GM19043 (cell line): ENCODE data around the gene F12.
"Not testable (repeated sequence)": the region's sequence is repeated elsewhere in the genome, so short reads cannot be mapped to it uniquely, and the experiment has no call there.

Source experiments
- ATAC-seq: cut with Tn5 transposase; IDR thresholded peaks from one replicate; pipeline ENCODE4 v1.9.1; 2021; ENCODE audit warnings: low read depth; ENCODE audit not compliant: unreplicated experiment

Gene F12

DNA sequence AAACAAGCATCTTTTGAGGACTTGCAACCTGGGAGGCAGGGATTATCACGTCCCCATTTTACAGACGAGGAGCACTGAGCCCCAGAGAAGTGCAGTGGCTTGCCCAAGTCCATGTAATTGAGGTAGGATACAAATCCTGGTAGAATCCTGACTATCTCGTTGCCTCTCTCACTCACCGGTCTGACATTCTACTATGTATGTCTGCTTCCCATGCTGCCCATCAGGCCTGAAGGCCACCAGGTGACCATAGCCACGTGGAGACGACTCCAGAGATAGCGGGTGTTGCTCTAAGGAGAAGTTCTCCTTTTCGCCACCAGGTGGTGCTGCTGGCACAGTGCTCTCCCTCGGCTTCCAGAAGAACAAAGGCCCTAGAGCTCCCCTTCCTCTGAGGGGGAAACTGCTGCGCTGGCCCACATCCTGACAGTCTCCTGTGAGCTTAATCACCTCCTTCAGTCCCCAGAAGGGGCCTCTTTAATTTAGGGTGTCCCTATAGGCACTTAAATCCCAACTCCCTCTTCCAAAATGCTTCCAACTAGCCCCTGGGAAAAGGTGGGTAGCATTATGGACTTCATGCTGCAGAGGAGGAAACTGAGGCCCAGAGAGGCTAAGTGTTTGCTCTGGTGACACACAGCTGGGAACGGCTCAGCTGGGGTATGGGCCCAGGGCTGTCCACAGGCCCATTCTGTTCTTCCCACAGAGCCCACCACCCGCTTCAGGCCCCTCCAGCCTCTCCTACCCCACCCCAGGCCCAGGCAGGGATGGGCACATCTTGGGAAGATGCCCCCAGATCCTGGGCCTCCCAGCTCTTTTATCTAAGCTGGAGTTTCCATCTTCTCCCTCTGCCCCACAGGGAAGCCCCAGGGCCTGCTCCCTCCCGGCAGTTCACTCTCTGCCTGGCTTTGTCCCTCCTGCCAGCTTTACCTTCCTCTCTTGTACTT lies 18.7 kb downstream of the F12 start:
- peak; percentile 56 for ATAC-seq

DNA sequence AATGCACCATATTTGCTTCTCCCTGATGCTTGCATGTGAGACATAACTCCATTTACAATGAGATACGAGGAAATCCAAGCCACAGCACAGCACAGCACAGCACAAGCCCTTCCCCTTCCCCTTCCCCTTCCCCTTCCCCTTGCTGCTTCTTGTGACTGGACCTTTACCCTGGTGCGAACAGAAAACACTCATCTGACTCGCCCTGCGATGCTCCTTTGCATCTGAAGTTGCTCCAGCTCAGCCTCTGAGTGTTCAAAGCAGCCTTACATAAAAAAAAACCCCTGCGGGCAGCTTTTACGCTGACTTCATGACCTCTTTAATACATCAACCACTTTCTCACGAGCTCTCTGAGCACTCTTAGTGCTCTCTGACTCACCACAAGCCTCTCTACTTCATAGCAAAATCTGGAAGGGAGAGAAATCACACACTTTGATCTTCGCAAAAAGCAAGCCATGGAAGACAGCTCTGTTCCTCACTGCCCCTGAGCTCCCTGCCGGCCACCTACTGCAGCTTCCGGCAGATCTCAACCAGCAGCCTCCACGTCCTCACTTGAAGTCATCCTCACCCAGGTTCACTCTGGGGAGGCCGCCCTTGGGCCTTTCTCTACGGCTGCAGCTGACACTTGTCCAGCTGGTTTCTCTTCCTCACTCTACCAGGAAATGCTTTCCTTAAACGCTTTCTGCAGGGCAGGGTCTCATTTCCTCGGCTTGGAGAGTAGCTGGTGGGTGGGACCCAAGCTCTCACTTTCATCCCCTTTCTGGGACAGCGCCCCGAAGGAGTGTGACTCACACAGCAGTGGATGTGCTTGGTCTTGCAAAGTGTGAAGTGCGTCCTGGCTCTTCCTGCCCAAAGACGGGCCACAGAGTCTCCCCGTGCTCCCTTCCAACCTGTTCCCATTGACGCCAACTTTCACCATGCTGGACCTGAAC lies 19.9 kb downstream of the F12 start:
- no peak for ATAC-seq

DNA sequence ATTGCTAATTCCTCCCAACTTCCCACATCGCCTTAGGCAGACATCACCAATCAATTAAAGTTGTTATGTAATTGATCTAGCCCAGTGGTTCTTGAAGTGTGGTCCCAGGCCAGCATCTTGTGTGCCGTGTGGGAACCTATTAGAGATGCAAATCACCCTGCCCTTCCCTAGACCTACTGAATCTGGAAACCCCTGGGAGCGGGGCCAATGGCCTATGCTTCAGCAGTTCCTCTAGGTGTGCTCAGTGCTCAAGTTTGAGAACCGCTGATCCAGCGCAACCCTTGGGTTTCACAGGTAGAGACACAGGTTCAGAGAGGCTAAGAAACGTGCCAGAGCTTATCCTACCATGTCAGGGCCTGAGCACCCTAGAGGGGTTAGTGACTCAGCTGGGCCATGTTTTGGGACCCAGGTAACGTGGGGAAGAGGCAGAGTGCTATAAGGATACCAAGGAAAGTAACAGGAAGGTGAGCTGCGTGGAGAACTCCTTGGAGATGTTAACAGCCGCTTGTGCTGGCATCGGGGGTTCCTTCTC lies 20.8 kb downstream of the F12 start:
- no peak for ATAC-seq

DNA sequence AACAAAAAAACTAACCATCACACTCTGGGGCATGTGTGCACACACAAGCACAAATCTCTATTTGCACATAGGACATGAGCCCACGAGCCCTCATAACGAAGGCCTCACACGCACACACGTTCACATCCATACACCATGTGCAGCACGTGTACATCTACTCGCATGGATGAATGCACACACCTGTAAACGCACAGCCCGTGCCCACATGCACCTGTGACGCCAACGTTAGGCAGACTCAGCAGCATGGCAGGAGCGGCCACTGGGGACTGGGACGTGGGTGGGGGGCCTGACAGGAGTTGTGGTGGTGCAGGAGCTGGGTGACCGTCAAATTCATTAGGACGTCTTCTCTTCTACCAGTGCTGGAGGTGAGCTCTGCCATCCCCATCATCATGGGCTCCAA lies 22.0 kb downstream of the F12 start:
- no peak for ATAC-seq

DNA sequence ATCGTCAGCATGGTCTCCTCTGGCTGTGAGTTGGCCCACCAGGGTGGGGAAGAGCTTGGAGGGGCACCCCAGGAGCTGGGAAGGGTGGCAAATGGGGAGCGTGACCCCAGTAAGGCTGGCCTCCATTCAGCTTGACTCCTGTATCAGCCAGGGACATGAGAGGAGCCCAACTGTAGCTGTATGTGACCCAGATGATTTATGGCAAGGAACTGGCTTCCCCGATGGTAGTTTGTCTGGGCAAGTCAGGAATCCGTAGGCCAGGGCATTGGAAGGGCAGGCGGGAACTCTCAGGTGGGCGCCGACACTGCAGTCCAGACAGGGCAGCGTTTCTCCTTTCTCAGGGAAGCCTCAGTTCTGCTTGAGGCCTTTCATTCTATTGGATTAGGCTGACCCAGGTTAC lies 22.8 kb downstream of the F12 start:
- ATAC-seq = no peak

DNA sequence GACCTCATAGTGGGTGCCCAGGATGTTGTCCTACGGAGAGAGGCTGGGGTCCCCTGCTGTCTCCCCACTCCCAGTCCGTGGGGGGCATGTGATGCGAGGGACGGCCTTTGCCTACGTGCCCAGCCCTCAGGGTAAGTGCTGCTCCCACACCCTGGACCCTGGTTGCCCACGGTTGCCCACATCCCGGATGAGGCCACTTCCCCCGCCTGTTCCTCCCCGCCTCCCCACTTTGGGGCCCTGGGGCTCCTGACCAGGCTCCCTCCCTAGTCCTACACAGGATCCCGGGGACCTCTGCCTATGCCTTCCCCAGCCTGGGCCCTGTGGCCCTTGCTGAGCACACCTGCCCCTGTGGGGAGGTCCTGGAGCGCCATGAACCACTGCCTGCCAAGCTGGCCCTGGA lies 23.6 kb downstream of the F12 start:
- no peak for ATAC-seq

DNA sequence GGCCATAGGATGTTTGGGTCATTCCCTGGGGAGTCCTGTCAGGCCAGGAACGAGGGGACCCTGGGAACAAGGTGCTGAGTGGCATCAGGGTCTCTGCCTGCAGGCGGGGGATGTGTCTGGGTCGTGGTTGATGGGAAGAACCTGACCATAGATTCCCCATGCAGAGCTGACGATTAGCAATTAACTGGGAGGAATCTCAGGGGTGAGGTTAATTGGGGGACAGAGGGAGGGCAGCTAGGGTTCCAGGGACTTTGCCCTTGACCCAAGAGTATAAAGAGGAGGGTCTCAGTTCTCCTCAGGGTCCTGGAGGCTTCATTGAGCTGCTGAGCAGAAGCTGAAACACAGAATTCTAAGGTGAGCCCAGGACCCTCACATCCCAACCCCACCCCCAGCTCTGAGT lies 25.2 kb downstream of the F12 start, which contains the start of gene SLC34A1:
Gene SLC34A1, plus strand, starts transcription at position 301 of the 400 bp plus-strand sequence. CDS start 1,308 bp downstream, outside the sequence.
- ATAC-seq = no peak

DNA sequence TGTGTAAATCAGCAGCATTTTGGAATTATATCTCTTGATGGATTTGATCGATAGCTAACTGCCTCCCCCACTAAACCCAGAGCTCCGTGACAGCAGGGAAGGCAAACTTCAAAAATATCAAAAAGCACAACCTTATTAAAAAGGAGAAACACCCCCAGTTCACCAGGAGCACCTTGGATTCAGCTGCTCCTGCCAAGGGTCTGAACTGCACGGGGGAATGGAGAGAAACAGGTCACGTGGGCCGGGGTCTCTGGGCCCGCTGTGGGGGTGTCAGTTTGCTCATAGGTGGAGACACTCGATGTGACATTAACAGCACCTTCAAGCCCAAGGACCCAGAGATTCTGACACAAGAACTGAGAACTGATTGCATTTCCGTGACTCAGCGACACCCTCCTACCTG lies 26.2 kb downstream of the F12 start:
- no peak for ATAC-seq

DNA sequence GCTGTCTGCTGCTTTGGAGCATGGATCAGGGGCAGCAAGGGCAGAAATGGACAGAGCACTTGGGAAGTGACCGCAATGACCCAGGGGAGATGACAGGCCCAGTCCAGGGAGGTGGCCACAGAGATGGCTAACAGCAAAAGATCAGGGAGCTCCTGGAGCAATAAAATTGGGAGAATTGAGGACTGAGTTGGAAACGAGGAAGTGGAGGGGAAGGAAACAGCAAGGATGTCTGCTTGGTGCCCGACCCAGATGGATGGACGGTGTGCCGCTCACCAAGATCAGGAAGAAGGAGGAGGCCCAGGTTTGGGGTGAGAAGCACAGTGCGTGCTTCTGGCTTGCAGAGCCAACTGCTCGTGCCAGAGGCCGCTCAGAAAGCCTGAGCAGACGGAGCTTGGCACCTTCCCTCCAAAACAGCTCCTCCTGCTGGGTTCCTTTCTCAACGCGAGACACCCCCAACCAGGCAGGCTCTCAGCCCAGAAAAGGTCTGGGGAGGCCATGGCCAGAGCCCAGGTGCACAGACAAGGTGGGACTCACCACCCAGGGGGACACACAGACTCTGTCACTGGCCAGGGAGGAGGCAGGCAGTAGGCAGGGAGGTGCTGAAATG lies 26.8 kb downstream of the F12 start:
- no peak for ATAC-seq

DNA sequence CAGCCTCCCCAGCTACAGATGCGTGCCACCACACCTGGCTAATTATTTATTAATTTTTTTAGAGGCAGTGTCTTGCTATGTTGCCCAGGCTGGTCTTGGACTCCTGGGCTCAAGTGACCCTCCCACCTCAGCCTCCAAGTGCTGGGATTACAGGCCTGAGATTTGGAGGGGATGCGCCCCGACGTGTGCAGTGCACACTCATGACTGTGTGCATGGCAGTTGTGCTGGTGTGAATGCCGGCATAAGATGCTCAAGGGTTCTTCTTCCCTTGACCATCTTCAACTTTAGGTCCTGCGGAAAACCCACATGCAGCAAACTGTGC lies 28.6 kb downstream of the F12 start:
- ATAC-seq = no peak

DNA sequence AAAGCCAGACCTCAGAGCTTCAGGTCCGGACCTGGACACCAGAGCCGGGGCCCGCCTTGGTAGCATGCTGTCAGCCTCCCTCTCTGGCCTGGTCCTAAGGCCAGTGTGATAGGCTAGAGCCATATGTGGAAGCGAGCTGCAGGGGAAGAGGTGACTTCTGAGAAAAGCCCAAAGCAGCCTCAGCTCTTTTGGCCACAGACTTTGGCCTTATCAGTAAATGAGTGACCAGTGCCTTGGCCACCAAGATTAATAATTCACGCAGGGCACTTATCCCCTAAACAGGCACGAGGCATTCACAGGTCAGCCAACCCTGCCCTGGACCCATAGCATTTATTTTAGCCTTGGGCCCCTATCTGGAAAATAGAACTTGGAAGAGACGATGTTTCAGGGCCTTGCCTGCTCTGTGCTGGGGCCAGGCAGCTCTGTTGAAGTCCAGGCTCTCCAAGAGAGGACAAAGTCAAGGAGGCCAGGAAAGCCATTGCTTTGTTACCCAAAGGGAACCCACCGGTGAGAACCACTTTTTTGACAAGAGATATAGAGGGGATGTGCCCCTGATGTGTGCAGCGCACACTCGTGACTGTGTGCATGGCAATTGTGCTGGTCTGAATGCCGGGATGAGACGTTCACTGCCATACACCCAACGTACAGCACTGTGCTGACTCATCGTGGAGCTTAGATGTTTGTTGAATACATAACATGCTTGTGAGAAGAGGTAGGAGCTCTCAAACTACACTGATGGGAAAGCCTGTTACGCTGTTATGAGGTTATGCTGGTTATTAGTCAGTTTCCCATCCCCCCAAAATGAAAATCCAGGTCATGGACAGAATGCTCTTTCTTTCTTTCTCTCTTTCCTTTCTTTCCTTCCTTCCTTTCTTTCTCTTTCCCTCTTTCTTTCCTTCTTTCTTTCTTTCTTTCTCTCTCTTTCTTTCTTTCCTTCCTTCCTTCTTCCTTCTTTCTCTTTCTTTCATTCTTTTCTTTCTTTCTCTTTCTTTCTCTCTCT lies 30.2 kb downstream of the F12 start:
- peak; percentile 67 for ATAC-seq

DNA sequence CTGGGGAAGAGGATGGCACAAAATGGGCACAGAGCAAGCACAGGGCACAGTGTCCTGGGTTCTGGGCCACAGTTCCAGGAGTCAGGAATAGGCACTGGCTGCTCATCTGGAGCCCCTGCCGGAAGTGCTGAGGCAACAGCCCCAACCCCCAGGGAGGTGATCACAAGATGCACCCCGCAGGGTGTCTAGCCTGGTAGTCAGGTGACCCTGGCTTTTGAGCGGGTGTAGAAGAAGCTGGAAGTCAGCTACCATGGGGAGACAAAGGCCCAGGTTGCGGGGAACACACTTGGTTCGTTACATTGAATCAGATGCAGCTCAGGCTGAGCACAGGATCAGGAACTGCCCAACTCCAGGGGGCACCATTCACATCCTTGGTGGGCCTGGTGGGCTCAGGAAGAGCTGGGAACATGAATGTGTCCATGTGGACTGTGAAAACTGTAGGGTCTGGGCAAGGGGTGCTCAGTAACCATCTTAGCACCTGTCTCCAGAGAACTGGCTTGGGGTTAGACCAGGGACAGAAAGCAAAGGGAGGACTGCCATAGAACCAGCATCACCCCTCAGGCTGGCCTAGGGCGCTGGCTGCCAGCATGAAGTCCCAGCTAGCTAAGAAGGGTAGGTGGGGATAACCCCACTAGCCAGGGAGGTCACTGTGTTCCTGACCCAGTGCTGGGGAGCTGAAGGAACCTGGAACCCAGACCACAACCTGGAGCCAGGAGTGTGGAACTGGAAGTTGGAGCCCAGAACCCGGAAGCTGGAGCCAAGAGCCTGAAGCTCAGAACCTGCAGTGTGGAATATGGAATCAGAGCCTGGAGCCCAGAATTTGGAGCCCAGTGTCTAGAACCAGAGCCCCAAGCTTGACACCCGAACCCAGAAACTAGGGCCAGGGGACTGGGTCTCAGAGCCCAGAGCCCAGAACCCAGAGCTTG lies 31.2 kb downstream of the F12 start:
- no peak for ATAC-seq

DNA sequence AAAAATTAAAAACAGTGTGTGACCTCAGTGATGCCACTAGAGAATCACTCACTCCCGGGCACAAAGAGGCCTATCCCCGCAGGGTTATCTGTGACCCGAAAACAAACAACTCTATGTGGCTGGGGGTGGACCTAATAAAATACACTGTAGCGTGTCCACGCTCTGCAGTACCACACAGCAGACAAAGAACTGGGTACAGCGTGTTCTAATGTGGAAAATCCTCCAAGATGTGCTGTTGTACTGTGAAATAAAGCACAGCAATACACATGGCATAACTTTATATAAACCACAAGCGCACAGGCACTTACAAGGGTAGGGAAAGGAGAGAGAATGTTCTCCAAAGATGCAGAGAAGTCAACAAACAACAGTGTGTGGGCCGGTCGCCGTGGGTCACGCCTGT lies 33.3 kb downstream of the F12 start:
- no peak for ATAC-seq

DNA sequence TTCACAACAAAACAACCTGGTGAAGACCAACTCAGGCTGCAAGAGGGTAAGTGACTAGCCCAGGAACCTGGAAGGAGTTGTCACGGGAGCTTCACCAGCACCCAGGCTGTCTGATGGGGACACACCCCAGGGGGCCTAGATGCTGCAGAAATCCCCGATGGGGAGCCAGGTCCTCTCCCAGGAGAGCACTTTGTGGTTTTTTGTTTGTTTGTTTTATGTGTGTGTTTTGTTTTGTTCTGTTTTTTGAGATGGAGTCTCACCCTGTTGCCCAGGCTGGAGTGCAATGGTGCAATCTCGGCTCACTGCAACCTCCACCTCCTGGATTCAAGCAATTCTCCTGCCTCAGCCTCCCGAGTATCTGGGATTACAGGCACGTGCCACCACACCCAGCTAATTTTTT lies 33.8 kb downstream of the F12 start:
- not testable (repeated sequence) for ATAC-seq

DNA sequence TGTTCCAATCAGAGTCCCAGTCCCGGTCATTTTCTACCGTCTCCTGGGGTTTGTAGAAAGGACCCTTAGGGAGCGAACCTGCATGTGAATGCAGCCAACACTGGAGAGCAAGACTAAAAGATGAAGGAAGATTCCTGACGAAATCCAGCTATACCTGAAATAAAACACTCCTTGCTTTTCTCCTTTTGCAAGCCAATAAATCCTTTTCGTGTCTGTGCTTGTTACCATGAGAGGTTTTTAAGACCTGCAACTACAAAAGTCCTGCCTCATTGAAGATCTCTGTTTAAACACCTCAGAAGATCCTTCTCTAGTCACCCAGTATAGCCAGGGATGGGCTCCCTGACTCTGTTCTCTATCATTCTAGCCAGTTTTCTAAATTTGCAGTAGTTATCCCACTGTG lies 35.2 kb downstream of the F12 start:
- ATAC-seq = no peak

DNA sequence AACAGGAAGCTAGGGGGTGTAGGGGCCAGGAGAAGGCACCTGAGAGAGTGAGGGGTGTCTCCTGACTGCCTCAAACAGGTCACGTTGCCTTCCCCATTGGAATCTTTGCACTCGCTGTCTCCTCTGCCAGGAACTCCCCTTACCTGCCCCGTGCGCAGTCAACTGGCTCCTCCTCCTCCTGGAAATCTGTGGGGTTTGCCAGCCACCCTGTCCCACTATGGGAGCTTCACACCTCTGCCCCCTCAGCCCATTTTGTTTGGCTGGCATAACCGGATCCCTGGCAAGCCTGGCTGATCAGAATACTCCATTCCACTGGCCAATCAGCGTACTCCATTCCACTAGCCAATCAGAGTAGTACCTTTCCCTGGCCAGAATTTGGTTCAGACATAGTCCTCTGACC lies 35.6 kb downstream of the F12 start:
- no peak for ATAC-seq

DNA sequence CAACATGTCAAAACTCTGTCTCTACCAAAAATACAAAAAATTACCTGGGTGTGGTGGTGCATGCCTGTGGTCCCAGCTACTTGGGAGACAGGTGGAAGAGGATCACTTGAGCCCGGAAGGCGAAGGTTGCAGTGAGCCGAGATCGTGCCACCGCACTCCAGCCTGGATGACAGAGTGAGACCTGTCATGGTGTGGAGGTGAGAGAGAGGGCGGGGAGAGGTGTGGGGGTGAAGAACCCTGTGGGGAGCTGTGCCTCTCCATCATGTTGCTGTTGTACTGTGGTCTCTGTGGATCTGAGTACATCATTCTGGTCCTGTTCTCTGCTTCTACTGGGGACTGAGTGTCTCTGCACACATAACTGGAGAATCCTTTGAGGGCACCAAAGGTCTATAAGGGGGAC lies 36.5 kb downstream of the F12 start:
- ATAC-seq = no peak

DNA sequence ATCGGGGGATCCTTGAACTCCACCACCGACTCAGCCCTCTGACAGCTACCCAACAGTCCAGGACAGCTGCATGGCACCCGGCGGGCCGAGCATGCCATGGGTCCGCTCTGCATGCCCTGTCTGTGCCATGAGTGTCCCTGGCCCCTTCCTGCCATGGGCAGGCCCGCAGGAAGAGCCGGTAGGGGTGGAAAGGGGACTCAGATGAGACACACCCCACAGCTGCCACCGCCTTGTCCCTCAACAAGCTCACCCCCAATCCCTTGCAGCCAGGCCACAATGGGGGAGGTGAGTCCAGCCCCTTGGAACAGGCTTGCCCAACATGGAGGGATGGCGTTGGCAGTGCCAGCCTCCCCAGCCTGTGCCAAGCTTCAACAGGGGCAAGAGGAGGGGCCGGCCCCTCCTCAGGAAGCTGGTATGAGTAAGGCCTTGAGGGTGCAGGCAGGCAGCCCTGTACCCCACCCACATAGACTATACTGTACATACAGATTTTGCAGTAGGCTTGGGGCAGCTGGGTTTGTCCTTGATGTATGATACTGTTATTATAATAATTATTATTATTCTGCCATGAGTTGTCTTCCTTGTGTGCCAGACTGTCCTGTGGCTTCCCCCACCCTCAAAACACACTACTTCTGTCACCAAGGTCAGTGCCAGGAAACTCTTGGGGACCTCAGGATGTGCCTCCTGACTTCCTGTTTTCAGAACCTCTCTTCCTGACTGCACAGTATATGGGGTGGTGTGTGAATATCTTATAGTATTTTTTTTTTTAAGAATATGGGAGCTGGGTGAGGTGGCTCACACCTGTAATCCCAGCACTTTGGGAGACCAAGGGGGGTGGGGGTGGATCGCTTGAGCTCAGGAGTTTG lies 37.1 kb downstream of the F12 start:
- ATAC-seq = no peak
